ENCODE measurements around the gene TRIM64.
A peak's percentile ranks its signal among the peaks of the same experiment; 100 is the strongest.
"Not testable (repeated sequence)": the region's sequence is repeated elsewhere in the genome, so short reads cannot be mapped to it uniquely, and the experiment has no call there.

TRIM64 gene

GRCh38 chr11:89965737-89966136 lies at the start of gene TRIM64:
Gene TRIM64, plus strand, starts transcription at chr11:89966037. Its CDS starts 2,467 bp downstream, at chr11:89968504.
- not testable (repeated sequence) for FAIRE-seq; DNase-seq (ENCODE audit: low spot score)

GRCh38 chr11:89922195-89922660 lies 43.6 kb upstream of the TRIM64 start, which contains the start of gene TRIM49D1:
Gene TRIM49D1, minus strand, starts transcription at chr11:89922245. Its CDS starts 4,535 bp downstream, at chr11:89917710.
- no peak for FAIRE-seq

GRCh38 chr11:89923764-89924163 lies 42.1 kb upstream of the TRIM64 start, which contains the start of gene TRIM49D2:
Gene TRIM49D2, plus strand, starts transcription at chr11:89924064. Its CDS starts 2,698 bp downstream, at chr11:89926762.
- FAIRE-seq; DNase-seq (ENCODE audit: low spot score): not testable (repeated sequence)

More at GRCh38 chr11:89922195-89922660, 43.6 kb upstream of the TRIM64 start, which contains the start of gene TRIM49D1:
- peak; percentile 0 for DNase-seq (ENCODE audit: low spot score)

- DNase-seq (ENCODE audit: low spot score); FAIRE-seq: not testable (repeated sequence)
Measured at GRCh38 chr11:89960833-89961232, 5.0 kb upstream of the TRIM64 start.

Measured in urothelium cell line (cell line).